NCI-H2196 (cell line): ENCODE results near the gene CIB4.

ENCODE experiments used
- DNase-seq: peaks from one replicate; lab custom pipeline; 2025; ENCODE audit not compliant: unreplicated experiment; lab: John Stamatoyannopoulos, UW

CIB4 gene

DNA sequence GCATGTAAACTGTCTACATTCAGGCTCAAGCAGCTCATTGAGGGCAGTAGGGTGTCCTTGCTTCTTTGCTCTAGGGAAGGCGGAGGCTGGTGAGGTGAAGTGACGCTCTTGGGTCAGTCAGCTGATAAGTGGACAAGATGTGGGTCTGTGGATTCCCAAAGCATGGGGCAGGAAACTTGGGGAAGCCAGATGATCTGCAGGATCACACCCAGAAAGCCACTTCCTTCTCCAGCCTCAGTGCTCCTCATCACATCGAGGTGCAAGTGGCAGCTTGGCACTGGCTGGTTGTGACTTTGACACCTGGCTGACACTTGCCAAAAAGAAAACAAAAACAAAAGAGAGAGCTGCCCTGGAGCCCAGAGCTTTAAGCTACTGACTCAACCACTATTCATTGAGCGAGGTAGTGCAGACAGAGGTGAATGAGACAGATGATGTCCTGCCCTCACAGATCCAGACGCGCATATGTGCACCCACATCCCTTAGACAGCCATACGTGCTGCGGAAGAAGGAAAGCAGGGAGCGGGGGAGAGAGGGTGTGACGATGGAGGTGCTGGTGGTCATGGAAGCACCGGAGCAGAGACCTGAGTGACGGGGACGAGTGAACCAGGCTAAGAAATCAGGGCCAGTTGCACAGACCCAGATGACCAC is 3.1 kb upstream of the CIB4 start:
- DNase-seq, result no peak

DNA sequence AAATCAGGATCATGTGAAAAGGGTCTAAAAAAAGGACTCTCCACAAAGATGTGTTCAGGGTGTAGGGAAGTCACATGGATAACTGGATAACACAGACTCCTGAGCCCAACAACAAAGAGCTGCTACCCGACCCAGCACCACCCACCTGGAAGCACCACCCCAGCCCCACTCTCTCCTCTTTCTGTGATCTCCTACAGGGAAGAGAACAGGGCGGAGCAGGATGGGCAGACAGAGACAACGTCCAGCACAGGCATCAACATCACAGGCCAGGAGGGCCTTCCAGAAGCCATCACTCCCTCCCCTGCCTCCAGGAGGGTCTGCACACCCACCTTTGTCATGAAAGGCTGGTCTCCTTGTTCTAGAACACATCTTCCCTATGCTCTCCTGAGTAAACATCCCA is 1.3 kb upstream of the CIB4 start:
- DNase-seq, result no peak

DNA sequence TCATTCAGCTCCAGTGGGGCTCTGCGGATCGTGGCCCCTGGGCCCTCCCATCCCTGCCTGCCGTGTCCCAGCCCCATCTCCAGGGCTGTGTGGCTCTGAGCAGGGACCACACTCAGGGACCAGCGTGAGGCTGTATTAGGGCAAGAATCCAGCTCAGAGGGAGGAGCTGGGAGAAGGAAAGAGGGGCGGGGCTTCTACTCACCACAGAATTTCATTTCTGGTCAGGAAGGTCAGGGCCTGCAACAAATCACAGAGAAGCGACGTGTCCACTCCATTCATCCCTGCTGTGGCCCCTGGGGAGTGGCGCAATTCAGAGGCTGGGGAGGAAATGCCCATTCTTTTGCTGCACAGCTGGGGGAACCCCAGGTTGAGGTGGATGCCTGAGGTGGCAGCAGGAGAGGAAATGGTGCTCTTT is 828 bp downstream of the CIB4 start:
- DNase-seq, result no peak

DNA sequence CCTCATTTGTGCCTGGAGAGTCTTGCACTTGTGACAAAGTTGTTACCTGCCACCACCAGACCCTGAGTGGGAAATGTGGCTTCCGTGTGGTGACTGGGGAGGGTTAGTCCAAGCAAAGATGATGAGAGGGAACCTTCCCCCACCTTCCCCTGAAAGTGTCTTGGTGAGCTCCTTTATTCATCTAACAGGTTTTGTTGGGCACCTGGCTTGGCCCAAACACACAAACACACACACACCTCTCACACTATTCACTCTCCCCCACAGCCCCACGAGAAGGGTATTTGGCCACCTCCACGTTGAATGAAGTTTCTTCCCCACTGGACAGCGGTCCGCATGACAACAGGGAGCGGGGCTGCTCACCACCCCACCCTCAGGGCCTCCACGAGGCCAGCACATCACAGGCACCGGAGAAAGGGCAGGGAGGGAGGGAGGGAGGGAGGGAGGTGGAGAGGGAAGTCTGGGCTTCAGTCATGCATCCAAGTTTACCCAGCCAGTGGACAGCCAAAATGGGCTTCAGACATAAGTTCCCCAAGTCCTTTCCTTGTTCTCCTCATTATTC is 1.4 kb downstream of the CIB4 start:
- no peak for DNase-seq

DNA sequence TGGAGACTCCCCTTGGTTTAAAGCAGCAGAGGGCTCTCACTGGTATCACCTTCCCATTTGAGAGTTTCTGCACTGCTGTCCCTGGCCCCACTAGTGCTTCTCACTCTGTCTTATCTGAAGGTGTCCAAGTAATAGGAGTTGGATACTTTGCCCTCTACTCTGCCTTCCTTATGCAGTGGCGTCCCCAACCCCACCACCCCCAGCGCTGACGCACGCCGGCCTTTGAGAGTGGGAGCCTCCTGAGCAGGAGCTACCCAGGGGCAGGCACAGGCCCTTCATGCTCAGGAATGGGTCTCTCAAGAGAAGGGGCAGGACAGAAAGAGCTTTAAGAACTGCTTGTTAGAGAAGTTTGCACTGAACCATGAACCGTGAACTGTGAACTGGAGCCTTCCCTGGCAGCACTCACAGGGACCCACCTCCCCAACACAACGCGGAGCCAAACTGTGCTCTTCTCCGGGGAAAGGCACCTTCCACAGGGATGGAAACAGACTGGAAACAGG is 3.3 kb downstream of the CIB4 start:
- DNase-seq, result no peak

- no peak for DNase-seq
These were observed 4.2 kb downstream of the CIB4 start for GRCh38 chr2:26636935-26637334.

DNA sequence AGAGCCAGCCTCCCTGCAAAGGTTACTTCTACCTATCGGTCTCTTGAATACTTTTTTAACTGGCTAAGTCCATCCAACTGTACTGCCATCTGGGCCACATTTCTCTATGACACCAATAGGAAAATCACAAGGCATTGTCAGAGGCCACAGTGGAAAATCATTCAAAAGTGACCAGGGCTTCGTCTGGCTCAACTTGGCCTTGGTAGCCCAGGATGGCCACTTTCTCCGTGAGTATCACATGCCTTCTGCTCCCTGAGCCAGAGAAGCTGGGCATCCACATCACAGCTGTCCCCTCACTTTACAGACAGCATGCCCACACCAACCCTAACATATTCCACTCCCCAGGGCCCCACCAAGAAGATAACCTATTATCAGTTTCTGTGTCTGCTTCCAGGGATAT is 5.8 kb downstream of the CIB4 start:
- DNase-seq, result no peak

- DNase-seq, result no peak
These were observed 6.4 kb downstream of the CIB4 start for GRCh38 chr2:26634636-26635230.

GRCh38 chr2:26633993-26634595 is 7.1 kb downstream of the CIB4 start:
- DNase-seq, result no peak

- DNase-seq, result no peak
These were observed 7.7 kb downstream of the CIB4 start for GRCh38 chr2:26633351-26633945.

- DNase-seq, result no peak
These were observed 8.5 kb downstream of the CIB4 start for GRCh38 chr2:26632624-26633185.

GRCh38 chr2:26631401-26632170 is 9.6 kb downstream of the CIB4 start:
- DNase-seq, result no peak

DNA sequence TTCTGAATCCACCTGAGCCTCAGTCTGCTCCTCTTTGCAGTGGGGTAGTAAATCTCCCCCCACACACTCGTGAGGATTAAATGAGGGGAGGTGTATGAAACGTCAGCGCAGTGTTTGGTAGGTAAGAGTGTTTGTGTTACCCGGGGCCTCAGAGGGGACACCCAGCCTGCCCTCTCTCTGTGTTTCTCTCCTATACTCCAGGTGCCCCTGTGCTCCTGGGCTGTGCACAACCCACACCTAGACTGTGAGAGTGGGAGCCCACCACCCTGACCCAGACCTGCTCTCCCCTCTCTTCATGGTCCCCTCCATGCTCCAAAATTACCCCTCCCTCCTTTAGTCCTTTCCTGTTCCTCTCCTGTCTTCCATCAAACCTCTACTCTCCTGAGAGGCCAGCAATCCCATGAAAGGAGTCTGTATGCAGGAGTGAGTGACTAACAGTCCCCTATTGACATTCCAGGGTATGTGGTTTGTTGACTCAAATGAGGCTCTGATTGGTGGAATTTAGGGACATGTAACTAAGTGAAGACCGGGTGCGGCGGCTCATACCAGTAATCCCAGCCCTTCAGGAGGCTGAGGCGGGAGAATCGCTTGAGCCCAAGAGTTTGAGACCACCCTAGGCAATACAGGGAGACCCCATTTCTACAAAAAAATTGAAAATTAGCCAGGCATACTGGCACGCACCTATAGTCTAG is 10.4 kb downstream of the CIB4 start:
- no peak for DNase-seq

- DNase-seq, result no peak
These were observed 10.9 kb downstream of the CIB4 start for GRCh38 chr2:26630235-26630634.

- no peak for DNase-seq
These were observed 11.4 kb downstream of the CIB4 start for GRCh38 chr2:26629751-26630150.

DNA sequence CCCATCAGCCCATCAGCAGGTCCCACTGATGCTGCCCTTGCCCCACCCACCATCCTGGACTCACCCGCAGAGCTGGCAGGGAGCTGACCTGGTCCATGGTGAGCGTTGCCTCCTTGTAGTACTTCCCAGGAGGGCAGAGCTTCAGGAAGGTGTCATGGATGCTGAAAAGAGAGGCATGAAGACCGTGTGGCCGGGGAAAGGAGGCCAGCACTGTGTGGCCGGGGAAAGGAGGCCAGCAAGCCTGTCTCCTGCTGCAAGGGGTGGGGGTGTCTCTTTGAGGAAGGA is 11.9 kb downstream of the CIB4 start:
- no peak for DNase-seq

DNA sequence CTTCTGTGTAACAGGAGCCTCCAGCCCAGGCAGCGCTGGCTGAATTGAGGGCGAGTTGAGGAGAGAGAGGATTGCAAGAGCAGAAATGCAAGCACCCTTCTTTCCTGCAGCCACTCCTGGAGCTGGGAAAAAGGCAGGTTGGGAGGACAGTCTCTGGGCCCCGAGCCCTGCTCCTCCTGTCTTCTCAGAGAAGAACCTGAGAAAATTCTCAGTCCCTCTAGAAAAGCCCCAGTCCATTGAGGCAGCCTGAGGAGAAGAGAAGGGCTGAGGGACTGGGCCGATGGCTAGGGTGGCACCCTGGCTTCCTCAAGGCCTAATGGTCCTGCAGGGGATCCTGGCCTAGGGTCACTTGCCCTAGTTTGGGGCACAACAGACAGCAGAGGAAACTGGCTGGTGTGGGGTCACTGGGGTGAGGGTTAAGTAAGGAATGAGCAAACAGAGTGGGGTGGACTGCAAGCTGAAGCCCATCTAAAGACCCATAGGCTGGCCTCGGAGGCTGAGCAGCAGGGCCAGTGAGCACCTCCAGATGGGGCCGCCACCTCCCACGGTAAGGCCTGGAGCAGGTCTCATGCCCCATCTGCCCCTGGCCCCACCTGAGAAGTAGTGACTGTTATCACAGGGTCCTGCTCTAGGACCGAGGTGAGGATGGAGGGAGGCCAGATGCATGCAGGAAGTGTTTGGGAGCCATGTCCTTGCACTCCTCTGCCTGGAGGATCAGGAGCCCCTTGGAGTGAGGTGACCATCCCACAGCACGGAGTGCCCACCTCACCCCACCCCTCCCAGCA is 12.4 kb downstream of the CIB4 start:
- no peak for DNase-seq

DNA sequence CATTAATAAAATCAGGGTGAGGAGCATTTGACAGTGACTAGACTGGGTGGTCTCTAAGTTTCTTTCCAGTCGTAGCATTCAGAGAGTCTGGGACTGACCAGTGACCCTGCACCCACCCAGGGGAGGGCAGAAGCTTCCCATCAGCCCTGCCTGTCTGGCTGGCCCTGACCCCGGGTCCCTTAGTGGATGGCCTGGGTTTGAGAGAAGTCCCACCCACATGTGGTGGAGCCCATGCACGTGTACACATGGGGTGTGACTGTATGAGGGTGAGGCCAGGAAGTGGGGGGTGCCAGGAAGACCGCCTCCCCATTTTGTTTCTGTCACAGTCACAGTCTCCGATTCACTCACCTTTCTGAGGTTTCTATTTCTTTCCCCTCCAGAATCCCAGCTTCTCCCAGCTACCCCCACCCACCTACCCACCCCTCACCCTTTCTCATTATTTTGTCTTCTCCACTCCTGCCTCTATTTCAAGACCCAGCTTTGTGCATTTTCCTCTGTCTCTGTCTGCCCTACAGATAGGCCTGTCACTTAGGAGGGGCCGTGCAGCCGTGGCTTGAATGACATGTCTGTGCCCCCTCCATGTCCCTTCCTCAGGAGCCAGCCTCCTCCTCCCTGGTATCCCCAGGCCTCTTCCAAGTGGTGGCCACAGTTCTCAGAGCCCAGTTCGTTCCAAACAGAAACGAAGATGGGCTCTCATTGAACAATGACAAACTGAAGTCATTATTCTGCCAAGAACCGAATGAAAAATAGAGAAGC is 13.6 kb downstream of the CIB4 start:
- no peak for DNase-seq

- no peak for DNase-seq
These were observed 14.6 kb downstream of the CIB4 start for GRCh38 chr2:26626606-26627005.
